Brain microvascular endothelial cell (primary cell): ENCODE data around the gene HES4.

Experiments used
- DNase-seq: peaks from one replicate; pipeline ENCODE4 v3.0.0-alpha.2; 2020
- H3K27ac ChIP-seq: fragments of 250-450 bp; sonication (Bioruptor Pico); 2 replicates; pipeline ENCODE4 v1.5.1; 2020; ENCODE audit warnings: mild to moderate bottlenecking, moderate library complexity
- H3K27me3 ChIP-seq: fragments of 250-450 bp; sonication (Bioruptor Pico); replicated peaks from 2 replicates; pipeline ENCODE4 v1.5.1; 2020; ENCODE audit warnings: mild to moderate bottlenecking
- H3K36me3 ChIP-seq: fragments of 250-450 bp; sonication (Bioruptor Pico); replicated peaks from 2 replicates; pipeline ENCODE4 v1.5.1; 2020; ENCODE audit warnings: mild to moderate bottlenecking
- H3K4me3 ChIP-seq: 2 replicates; pipeline ENCODE4 v1.5.1; 2011; ENCODE audit warnings: low read depth, mild to moderate bottlenecking, control low read depth, low read length, moderate library complexity
- in situ Hi-C: cut with HindIII; loops from 2 replicates; pipeline ENCODE4 v1.10.0; 2017; ENCODE audit warnings: low sequenced_read_pairs, low pct_ligation_motif_present
- TF ChIP-seq, protein P1 (sequence below): IDR thresholded peaks from 2 replicates; pipeline ENCODE4 v1.5.1; 2011; ENCODE audit warnings: low read depth, mild to moderate bottlenecking, moderate library complexity, low read length, control low read depth, inconsistent platforms; ENCODE audit errors: missing control alignments

HES4 gene

DNA sequence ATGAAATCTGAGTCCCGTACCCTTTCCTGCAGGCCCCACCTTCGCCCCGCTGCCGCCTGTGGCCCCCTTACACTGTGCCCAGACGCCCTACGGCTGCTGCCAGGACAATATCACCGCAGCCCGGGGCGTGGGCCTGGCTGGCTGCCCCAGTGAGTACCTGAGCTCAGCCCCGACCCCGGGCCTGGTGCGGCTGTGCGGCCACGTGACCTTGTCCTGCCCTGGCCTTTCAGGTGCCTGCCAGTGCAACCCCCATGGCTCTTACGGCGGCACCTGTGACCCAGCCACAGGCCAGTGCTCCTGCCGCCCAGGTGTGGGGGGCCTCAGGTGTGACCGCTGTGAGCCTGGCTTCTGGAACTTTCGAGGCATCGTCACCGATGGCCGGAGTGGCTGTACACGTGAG, 45.2 kb upstream of the HES4 start:
- no peak overlapping the region for H3K4me3 ChIP-seq
- DNase-seq = no peak
- H3K36me3 ChIP-seq = peaks cover 57% of the 10 kb centered on the region
- in situ Hi-C loops = no loop called here
- no peak overlapping the region for H3K27ac ChIP-seq
- TF ChIP-seq, protein P1, sequence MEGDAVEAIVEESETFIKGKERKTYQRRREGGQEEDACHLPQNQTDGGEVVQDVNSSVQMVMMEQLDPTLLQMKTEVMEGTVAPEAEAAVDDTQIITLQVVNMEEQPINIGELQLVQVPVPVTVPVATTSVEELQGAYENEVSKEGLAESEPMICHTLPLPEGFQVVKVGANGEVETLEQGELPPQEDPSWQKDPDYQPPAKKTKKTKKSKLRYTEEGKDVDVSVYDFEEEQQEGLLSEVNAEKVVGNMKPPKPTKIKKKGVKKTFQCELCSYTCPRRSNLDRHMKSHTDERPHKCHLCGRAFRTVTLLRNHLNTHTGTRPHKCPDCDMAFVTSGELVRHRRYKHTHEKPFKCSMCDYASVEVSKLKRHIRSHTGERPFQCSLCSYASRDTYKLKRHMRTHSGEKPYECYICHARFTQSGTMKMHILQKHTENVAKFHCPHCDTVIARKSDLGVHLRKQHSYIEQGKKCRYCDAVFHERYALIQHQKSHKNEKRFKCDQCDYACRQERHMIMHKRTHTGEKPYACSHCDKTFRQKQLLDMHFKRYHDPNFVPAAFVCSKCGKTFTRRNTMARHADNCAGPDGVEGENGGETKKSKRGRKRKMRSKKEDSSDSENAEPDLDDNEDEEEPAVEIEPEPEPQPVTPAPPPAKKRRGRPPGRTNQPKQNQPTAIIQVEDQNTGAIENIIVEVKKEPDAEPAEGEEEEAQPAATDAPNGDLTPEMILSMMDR = no peak
- no peaks in the 10 kb centered on the region for H3K27me3 ChIP-seq

DNA sequence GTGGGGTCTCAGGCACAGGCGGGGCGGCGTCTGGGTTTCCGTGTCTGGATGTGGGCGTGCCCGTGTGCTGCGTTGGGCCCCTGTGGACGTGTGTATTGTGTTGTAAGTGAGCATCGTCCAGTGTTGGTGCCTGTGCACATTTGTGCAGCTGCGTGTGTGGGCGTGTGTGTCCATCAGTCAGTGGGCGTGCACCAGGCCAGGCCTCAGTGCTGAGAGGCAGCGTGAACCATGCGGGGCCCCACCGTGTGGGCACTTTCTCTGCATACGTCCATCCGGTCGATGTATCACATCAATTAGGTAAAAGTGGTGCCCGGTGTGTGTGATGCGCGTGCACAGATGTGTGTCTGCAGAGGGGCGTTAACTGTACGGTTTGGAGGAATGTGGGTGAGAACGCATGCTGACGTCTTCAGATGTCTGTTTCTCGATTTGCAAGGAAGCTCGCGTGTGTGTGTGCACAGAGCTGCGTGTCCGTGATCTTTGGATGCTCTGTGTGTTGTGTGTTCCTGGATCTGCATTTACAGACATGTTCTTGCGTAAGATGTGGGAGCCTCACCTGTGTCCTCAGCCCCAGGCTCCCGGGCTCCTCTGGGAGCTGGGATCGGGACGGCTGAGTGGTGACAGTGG, 44.7 kb upstream of the HES4 start:
- DNase-seq = no peak
- TF ChIP-seq, protein P1 = no peak
- peaks cover 55% of the 10 kb centered on the region for H3K36me3 ChIP-seq
- H3K27me3 ChIP-seq = no peaks in the 10 kb centered on the region
- no peak overlapping the region for H3K27ac ChIP-seq
- in situ Hi-C loops = no loop called here
- H3K4me3 ChIP-seq = no peak overlapping the region

DNA sequence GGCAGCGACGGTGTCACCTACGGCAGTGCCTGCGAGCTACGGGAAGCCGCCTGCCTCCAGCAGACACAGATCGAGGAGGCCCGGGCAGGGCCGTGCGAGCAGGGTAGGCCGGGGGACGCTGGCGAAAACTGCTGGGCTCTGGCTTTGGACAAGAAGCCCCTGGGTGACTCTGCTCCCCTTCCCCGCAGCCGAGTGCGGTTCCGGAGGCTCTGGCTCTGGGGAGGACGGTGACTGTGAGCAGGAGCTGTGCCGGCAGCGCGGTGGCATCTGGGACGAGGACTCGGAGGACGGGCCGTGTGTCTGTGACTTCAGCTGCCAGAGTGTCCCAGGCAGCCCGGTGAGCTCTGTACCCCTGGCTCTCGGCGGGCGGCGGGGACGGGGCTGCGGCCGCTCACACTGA, 44.0 kb upstream of the HES4 start:
- DNase-seq = no peak
- Histone ChIP-seq H3K27ac (no peak overlapping the region), H3K36me3 (peaks cover 50% of the 10 kb centered on the region), H3K4me3 (no peak overlapping the region), H3K27me3 (no peaks in the 10 kb centered on the region)
- TF ChIP-seq, protein P1 = no peak
- in situ Hi-C loops = no loop called here

DNA sequence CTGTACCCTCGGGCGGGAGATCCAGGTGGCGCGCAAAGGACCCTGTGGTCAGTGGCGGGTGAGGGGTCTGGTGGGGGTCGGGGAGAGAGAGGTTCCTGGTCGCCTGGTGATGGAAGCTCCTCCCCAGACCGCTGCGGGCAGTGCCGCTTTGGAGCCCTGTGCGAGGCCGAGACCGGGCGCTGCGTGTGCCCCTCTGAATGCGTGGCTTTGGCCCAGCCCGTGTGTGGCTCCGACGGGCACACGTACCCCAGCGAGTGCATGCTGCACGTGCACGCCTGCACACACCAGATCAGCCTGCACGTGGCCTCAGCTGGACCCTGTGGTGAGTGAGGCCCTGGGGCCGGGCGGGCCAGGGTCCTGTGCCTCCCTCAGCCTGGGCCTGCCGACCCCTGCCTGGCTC, 43.5 kb upstream of the HES4 start:
- no peak for DNase-seq
- in situ Hi-C loops = no loop called here
- peaks cover 50% of the 10 kb centered on the region for H3K36me3 ChIP-seq
- no peaks in the 10 kb centered on the region for H3K27me3 ChIP-seq
- TF ChIP-seq, protein P1 = no peak
- H3K27ac ChIP-seq = no peak overlapping the region
- H3K4me3 ChIP-seq = no peak overlapping the region

DNA sequence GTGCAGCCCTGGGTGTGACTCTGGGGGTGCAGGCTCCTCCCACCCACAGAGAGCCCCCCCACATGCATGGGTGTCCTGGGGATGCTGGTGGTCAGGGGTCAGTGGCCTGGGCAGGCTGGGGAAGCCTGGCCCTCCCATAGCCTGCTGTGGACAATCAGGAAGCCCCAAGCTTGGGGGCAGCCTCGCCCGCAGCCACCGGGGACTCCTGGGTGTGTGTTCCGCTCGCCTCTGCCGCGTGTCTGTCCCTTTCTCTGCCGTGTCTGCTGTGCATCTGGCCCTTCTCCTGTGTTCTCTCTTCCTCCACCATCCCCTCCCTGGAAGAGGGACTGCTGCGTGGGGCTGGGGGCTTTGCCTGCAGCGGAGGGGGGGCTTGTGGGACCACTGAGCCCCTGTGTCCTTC, 42.9 kb upstream of the HES4 start:
- Histone ChIP-seq H3K4me3 (no peak overlapping the region), H3K27ac (no peak overlapping the region), H3K36me3 (peaks cover 49% of the 10 kb centered on the region), H3K27me3 (no peaks in the 10 kb centered on the region)
- TF ChIP-seq, protein P1 = no peak
- DNase-seq = no peak
- in situ Hi-C loops = no loop called here

DNA sequence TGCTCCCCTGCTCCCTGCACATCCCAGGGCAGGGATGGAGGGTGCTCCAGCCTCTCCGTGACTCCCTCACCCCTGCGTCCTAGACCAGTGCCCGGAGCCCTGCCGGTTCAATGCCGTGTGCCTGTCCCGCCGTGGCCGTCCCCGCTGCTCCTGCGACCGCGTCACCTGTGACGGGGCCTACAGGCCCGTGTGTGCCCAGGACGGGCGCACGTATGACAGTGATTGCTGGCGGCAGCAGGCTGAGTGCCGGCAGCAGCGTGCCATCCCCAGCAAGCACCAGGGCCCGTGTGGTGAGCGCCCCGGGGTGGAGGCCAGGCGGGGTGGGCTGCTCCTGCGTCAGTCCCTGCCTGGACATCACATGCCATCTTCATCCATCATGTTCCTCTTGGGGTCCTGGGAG, 42.0 kb upstream of the HES4 start:
- TF ChIP-seq, protein P1 = no peak
- Histone ChIP-seq H3K36me3 (peaks cover 42% of the 10 kb centered on the region), H3K27me3 (no peaks in the 10 kb centered on the region), H3K27ac (no peak overlapping the region), H3K4me3 (no peak overlapping the region)
- DNase-seq = no peak
- in situ Hi-C loops = no loop called here
